ENCODE results near the gene GNB3.
A peak's percentile ranks its signal among the peaks of the same experiment; 100 is the strongest.

Gene GNB3

GRCh38 chr12:6839482-6840201, 1.1 kb upstream of the GNB3 start:
- peak overlapping the region; percentile 72 for H2AFZ ChIP-seq (ENCODE audit: low read length)
- H3K27ac ChIP-seq (ENCODE audit: low read length): peak overlapping the region; percentile 25; the same call in 1 of the 2 replicates

GRCh38 chr12:6840330-6840729, 395 bp upstream of the GNB3 start:
- no peaks in the 10 kb centered on the region for H3K36me3 ChIP-seq (replicated peaks; ENCODE audit: insufficient read depth, low read length)
- peak overlapping the region; percentile 7; the same call in 1 of the 2 replicates for H3K9ac ChIP-seq (ENCODE audit: low read length)
- H3K79me2 ChIP-seq (ENCODE audit: low read length): no peaks in the 10 kb centered on the region

More at GRCh38 chr12:6839482-6840201, 1.1 kb upstream of the GNB3 start:
- Histone ChIP-seq H3K9me3 (replicated peaks; ENCODE audit: insufficient read depth, low read length) (no peaks in the 10 kb centered on the region), H4K20me1 (ENCODE audit: insufficient read depth, low read length) (no peaks in the 10 kb centered on the region), H3K4me2 (ENCODE audit: low read depth, low read length) (peak overlapping the region; percentile 56), H3K9me2 (replicated peaks; ENCODE audit: insufficient read depth, low read length) (no peaks in the 10 kb centered on the region), H3F3A (ENCODE audit: insufficient read depth, low read length) (no peaks in the 10 kb centered on the region), H3K79me2 (ENCODE audit: low read length) (no peaks in the 10 kb centered on the region), H3K4me3 (ENCODE audit: low read length) (no peak overlapping the region), H3K4me1 (ENCODE audit: low read length) (peaks cover 11% of the 10 kb centered on the region), H3K36me3 (replicated peaks; ENCODE audit: insufficient read depth, low read length) (no peaks in the 10 kb centered on the region), H3K27me3 (replicated peaks; ENCODE audit: insufficient read depth, low read length) (no peaks in the 10 kb centered on the region), H3K9ac (ENCODE audit: low read length) (peak overlapping the region; percentile 7; the same call in 1 of the 2 replicates)
- DNase-seq: peak; percentile 84
- TF ChIP-seq CTCF (IDR thresholded peaks at IDR 0.05; ENCODE audit: low read length) (no peak), EZH2phosphoT487 (IDR thresholded peaks at IDR 0.05; ENCODE audit: low read length) (no peak), EZH2 (optimal IDR thresholded peaks at IDR 0.05; ENCODE audit: low read depth, low read length) (no peak)

GRCh38 chr12:6842075-6842474, 1.4 kb downstream of the GNB3 start:
- Histone ChIP-seq H3K79me2 (ENCODE audit: low read length) (no peaks in the 10 kb centered on the region), H3K27me3 (replicated peaks; ENCODE audit: insufficient read depth, low read length) (no peaks in the 10 kb centered on the region), H2AFZ (ENCODE audit: low read length) (no peak overlapping the region), H3K4me2 (ENCODE audit: low read depth, low read length) (no peak overlapping the region), H3K27ac (ENCODE audit: low read length) (no peak overlapping the region), H3K4me3 (ENCODE audit: low read length) (no peak overlapping the region), H3K9ac (ENCODE audit: low read length) (no peak overlapping the region), H4K20me1 (ENCODE audit: insufficient read depth, low read length) (no peaks in the 10 kb centered on the region), H3K9me3 (replicated peaks; ENCODE audit: insufficient read depth, low read length) (no peaks in the 10 kb centered on the region), H3F3A (ENCODE audit: insufficient read depth, low read length) (no peaks in the 10 kb centered on the region), H3K9me2 (replicated peaks; ENCODE audit: insufficient read depth, low read length) (no peaks in the 10 kb centered on the region), H3K36me3 (replicated peaks; ENCODE audit: insufficient read depth, low read length) (no peaks in the 10 kb centered on the region), H3K4me1 (ENCODE audit: low read length) (peaks cover 11% of the 10 kb centered on the region)
- TF ChIP-seq EZH2phosphoT487 (IDR thresholded peaks at IDR 0.05; ENCODE audit: low read length): no peak
- no peak for TF ChIP-seq CTCF (IDR thresholded peaks at IDR 0.05; ENCODE audit: low read length)
- no peak for TF ChIP-seq EZH2 (optimal IDR thresholded peaks at IDR 0.05; ENCODE audit: low read depth, low read length)
- no peak for DNase-seq

More at GRCh38 chr12:6840330-6840729, 395 bp upstream of the GNB3 start:
- Histone ChIP-seq H3K27me3 (replicated peaks; ENCODE audit: insufficient read depth, low read length) (no peaks in the 10 kb centered on the region), H4K20me1 (ENCODE audit: insufficient read depth, low read length) (no peaks in the 10 kb centered on the region), H3K4me2 (ENCODE audit: low read depth, low read length) (peak overlapping the region; percentile 56), H2AFZ (ENCODE audit: low read length) (peak overlapping the region; percentile 72), H3K4me3 (ENCODE audit: low read length) (no peak overlapping the region), H3K27ac (ENCODE audit: low read length) (peak overlapping the region; percentile 25; the same call in 1 of the 2 replicates), H3K4me1 (ENCODE audit: low read length) (peaks cover 11% of the 10 kb centered on the region), H3K9me3 (replicated peaks; ENCODE audit: insufficient read depth, low read length) (no peaks in the 10 kb centered on the region), H3F3A (ENCODE audit: insufficient read depth, low read length) (no peaks in the 10 kb centered on the region), H3K9me2 (replicated peaks; ENCODE audit: insufficient read depth, low read length) (no peaks in the 10 kb centered on the region)
- TF ChIP-seq EZH2 (optimal IDR thresholded peaks at IDR 0.05; ENCODE audit: low read depth, low read length) (no peak), CTCF (IDR thresholded peaks at IDR 0.05; ENCODE audit: low read length) (no peak), EZH2phosphoT487 (IDR thresholded peaks at IDR 0.05; ENCODE audit: low read length) (no peak)
- no peak for DNase-seq
